GM21515 (cell line): ENCODE results near the gene ABCB9.

Source experiments
- ATAC-seq: cut with Tn5 transposase; IDR thresholded peaks from one replicate; pipeline ENCODE4 v1.9.1; 2021; ENCODE audit not compliant: unreplicated experiment

ABCB9 gene

DNA sequence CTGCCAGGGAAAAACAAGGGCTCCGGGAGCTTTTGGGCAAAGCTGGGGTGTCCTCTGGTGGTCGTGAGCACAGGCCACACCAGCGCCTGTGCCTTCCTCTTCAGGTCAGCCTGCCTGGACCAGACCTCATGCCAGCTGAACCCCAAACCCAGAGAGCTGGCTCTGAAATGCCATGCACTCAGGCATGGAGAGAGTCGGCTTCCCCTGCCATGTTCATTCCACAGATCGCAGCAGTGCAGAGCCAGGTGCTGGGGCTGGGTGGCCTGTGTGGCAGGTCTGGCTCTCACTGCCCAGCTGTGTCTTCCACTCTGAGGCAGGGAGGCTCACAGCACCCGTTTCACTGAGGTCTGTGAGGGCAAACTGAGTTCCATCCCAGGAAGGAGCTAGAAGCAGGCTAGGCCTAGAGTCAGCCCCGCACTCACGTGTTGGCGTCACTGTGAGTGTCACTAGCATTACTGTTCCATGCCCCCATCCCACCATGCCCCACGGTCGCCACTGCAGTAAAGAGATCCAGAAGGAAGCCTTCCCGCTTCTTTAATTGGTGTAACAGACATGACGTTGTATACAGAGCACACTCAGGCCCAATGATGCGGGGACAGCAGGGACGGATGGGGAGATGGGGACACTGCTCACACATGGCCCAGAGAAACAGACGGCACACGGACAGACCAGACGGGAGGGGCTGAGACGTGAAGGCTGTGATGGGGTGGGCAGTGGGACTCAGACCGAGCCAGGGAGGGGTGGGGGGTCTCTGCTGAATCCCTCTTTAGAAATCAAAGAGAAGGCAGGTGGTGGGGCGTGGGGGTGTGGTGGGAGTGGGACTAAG, 16.9 kb upstream of the ABCB9 start:
- ATAC-seq = no peak

DNA sequence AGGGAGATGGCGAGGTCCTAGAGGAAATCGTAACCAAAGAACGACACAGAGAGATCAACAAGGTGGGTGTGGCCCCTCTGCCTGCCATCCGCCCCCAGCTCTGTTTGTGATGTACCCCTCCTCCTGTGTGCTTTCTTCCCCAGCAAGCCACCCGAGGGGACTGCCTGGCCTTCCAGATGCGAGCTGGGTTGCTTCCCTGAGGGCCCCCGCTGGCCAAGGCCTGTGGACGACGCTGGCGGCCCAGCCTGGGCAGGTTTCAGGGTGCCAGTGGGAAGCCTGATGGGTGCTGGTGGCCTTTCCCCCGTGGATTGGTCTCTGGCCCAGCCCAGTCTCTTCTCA, 16.2 kb upstream of the ABCB9 start:
- no peak for ATAC-seq

DNA sequence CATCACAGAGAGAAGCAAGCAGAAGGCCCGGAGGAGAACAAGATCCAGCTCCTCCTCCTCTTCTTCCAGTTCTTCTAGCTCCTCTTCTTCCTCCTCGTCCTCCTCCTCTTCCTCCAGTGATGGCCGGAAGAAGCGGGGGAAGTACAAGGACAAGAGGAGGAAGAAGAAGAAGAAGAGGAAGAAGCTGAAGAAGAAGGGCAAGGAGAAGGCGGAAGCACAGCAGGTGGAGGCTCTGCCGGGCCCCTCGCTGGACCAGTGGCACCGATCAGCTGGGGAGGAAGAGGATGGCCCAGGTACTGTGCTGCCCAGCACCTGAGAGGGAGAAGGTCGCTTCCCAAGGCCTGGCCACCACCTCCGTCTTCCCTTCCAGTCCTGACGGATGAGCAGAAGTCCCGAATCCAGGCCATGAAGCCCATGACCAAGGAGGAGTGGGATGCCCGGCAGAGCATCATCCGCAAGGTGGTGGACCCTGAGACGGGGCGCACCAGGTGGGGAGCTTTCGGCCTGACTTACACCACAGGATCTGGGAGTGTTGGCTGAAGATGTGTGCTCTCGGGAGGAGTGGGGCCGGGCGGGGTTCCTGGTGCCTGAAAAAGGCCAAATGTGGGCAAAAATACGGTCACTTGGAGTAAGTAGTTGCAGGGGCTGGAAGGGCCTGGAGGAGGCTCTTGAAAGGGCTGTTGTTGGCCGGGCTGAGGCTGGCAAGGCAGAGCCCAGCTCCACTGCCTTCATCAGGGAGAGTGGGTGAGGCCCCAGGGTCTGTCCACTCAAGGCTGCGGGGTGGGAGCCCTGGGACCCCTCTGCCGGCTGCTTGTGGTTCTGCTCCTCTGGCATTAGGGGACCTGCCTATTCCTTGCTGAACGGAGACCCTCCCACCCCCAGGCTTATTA, 15.6 kb upstream of the ABCB9 start:
- no peak for ATAC-seq

DNA sequence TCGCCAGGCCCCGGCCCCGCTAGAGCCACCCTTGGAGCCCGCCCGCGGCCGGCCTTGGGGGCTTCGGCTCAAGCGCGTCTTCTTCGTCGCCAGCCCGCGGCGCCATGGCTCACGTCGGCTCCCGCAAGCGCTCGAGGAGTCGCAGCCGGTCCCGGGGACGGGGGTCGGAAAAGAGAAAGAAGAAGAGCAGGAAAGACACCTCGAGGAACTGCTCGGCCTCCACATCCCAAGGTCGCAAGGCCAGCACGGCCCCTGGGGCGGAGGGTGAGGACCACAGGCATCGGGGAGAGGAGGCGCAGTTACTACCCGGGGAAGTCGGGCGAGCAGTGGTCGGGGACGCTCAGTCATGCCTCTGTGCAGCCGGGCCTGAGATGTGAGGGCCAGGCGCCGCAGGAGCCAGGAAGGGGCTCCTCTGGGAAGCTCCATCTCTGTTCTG, 14.8 kb upstream of the ABCB9 start:
- ATAC-seq = no peak

DNA sequence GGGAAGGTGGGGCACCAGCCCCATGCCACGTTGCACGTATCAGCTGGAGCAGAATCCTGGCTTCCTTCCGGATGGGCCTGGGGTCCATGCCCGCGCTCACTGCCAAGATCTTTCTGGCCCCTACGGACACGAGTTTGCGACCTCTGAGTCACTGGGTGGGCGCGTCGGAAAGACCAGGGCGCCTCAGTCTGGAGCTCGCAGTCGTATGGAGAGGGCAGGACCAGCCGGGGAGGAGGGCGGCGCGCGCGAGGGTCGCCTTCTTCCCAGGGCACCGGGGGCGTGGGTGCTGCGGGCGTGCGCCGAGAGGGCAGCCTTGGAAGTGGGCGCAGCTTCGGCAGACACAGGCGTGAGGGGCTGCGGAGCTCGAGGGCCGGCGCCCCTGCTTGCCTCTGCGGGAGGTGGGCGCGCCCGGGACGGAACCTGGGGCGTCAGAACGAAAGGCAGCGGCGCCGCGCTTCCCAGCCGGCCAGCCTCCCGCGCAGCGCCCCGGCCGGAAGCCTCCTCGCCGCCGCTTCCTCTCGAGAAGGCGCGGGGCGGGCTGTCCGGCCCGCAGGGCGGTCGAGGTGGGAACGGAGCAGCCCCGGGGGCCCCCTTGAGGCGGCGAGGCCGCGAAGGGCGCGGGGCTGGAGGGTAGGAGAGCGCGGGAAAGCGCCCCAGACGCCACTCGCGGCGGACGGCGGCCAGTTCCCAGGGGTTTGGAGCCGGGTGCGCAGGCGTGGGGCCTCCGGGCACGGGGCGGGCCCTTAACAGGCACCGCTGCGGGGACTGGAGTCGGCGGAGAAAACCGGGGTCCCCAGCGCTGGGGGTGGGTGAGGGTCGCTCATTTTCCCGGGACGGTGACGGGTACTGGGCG, 14.1 kb upstream of the ABCB9 start, which contains the start of gene ARL6IP4:
ARL6IP4 (plus strand) TSS at position 499 of the 853 bp plus-strand sequence. CDS start 459 bp downstream, outside the sequence.
- peak; percentile 46 for ATAC-seq

DNA sequence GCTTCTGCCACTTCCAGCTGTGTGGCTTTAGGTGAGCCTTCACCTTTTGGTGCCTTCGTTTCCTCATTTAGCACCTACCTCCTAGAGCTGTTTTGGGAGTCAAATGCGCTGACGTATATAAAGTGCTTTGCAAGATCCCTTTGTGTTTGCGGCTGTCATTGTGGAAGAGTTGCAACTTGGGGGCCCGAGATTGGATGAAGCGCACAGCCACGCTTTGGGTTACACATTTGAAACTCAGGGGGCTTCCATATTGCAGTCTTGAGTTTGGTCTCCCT, 13.6 kb upstream of the ABCB9 start:
- no peak for ATAC-seq

DNA sequence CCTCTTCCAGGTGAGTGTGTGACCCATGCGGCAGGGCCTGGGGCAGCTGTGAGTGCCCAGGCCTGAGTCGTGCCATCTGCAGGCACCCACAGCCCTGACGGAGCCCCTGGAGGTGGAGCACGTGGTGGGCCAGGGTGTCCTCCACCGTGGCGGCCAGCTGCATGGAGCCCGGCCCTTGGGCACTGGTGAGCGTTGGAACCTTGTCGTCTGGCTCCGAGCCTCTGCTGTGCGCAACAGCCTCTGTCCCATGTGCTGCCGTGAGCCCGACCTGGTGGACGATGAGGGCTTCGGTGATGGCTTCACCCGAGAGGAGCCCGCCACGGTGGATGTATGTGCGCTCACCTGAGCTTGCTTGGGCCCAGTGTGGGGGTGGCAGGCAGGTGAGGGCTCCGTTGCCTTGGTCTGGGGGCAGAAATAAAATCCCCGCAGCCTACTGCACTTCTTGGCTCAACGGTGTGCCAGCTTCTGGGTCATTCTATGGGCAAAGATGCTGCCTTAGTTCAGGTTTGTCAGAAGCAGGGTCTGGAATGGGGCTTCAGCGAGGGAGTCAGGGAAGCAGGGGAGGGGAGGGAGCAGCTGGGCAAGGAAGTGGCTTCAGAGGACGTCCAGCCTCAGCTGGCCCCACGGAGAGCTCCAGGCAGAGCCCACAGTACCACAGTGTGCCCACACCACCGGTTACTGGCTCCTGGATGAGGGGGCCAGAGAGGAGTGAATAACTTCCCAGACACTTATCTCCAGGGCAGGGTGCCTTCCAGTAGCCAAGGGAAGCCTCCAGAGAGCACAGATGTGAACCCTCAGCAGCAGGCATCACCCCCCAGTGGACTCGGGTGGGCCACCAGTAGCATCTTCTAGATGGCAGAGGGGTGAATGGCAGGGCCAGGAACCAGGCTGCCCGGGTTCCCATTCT, 13.0 kb upstream of the ABCB9 start:
- no peak for ATAC-seq

DNA sequence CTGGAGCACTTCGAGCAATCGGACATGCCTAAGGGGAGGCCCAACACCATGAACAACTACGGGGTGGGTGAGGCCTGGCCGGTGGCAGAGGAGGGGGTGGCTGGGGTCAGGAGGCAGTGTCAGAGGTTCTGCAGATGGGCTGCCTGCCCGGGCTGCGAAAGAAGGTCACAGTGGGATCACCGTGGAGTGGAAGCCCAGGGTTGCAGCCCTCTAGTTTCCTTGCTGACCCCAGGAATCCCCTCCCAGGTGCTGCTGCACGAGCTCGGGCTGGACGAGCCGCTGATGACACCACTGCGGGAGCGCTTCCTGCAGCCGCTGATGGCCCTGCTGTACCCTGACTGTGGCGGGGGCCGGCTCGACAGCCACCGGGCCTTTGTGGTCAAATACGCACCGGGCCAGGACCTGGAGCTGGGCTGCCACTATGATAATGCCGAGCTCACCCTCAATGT, 12.3 kb upstream of the ABCB9 start:
- ATAC-seq = no peak

DNA sequence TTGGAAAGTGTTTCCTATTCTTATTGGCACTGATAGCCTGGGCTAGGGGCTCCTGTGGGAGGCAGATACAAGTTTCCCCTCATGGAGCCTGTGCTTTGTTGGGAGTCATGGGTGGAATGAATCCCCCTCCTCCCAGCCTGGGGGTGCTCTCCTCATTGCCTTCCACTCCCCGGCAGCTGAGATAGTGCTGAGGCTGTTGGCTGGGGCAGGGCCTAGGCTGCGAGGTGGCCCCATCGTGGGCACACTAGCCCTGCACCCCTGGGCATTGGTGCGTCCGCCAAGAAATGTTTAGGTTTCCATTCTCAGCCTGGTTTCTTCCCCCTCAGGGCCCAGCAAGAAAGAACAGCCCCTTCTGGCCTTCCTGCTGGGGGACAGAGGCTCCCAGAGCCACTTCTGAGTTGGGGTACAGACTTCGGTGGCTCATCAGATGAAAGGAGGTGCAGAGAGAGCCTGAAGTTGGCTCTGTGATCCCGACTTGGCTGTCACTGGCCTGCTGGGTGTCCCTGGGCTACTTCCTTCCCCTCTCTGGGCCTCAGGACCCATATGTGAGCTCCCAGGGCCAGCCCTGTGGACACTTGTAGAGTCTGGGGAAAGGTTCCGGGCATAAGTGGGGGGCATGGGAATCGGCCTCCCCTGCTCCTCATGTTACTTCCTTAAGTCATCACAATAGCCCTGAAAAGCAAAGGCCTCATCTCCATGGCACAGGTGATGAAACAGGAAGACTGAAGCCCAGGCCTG, 11.6 kb upstream of the ABCB9 start:
- no peak for ATAC-seq

DNA sequence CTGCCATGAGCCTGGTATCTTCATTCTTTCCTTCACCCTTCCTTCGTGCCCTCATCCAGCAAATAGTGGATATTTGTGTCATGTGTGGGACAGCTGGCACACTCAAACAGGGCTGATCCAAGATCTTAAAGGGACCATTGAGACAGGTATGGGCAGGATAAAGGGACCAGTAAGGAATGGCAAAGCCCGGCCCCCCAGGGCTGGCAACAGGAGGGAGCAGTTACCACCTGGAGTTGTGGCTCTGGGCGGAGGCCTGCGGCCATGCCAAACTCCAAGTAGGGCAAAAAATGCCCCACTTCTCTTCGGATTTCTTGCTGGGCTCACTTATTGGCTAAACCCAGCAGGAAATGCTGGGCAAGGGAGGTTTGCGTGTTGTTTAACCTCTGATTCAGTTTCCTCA, 10.9 kb upstream of the ABCB9 start:
- no peak for ATAC-seq

DNA sequence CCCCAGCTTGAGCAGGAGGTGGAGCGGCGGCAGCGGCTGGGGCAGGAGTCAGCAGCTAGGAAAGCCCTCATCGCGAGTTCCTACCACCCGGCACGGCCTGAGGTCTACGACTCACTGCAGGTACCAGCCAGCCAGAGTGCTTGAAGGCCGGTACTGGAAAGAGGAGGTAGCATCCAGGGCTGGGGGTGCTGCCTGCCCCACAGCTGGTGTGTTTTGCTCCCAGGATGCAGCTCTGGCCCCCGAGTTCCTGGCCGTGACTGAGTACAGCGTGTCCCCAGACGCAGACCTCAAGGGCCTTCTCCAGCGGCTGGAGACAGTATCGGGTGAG, 10.3 kb upstream of the ABCB9 start:
- no peak for ATAC-seq

DNA sequence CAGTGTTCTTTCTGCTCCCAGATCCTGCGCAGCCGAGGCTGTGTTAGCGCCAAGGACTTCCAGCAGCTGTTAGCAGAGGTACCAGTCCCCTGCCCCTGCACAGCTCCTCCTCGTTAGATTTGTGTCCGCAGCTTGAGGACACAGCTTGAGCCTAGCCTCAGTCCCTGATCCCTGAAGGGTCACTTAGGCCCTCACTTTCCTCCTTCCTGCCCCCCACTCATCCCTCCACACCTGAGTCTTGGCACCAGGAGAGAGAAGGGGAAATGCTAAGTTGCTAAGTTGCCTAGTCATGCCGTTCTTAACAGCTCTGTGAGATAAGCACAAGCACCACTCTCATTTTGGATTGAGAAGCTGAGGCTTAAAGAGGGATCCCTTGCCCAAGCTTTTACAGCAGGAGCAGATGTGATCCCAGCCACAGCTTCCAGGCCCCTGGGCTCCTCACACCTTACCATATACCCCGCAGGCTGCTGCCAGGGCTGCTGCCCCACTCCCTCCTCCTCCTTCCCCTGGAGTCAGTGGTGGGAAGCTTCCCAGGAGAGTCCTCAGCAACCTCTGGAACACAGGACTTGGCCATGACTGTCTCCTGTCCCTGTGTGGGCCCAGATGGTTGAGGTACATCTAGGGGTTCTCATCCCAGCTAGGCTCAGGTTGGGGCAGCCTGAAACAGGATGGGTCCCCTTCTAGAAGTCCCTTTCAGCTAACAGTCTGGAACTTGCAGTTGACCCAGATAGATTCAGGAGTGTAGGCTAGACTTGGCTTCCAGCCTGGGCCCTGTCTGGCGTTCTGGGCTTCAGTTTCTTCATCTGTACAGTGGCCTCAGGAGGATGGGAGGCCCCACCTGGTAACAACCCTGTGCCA, 9.8 kb upstream of the ABCB9 start:
- ATAC-seq = no peak

DNA sequence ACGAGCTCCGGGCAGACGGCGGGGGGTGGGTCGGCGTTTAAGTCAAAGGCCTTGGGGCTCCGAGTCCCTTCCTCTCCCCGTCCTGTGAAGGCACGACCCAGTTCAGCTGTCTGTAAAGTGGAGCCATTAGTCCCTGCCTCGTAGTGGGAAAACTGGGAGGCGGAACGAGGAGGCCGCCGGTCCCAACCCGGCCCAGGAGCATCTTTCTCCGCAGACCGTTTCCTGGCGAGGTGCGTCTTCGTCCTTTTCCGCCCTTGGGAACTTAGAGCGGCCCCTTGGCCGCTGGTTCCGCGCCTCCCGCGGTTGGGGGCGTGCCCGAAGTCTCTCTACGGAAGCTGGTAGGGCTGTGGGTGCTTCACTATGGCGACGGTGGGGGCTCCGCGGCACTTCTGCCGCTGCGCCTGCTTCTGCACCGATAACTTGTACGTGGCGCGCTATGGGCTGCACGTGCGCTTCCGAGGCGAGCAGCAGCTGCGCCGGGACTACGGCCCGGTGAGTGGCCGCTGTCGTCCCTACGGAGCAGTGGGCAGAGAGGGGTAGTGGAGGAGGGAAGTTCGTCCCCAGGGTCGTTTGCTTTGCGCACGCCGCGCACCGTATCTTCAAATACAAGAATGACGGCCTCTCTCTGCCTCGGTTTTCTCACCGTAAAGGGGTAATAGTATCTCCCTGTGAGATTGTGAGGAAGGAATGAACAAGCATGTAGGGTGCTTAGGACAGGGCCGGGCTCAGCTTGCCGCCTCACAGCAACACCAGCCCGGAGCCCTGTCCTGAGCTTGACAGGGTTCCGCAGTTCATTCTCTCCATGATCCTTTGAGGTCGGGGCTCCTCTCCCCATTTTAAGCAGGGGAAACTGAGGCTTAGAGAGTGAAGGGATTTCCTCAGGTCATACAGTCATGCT, 8.9 kb upstream of the ABCB9 start, which contains the start of gene OGFOD2:
OGFOD2 (plus strand) TSS at position 353 of the 898 bp plus-strand sequence; CDS start at position 361, 8 bp downstream.
- peak; percentile 66 for ATAC-seq

DNA sequence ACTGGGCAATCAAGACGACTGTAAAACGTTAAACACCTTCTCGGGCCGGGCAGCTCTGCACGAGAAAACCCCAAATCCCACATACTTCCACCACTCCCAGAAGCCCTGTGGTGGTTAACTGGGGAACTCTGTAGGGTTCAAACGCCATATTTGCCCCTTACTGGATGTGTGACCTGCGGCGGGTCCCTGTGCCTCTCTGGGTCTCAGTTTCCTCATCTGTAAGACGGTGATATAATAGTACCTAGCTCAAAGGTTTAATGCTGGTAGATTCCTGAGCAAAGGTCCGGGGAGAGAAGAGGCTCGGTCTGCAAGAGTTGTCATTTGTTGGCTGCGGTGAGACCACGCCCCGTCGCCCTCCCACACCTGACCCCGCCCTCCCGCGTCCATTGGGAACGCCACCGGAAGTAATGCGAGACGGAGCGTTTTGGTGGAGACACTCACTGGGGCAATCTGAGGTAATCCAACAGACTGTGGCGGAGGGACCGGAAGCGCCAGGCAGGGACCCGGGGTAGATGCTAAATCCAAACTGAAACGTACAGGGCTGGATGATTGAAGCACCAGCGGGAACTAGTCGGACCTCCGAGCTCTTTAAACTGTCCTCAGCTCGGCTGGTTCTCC, 8.1 kb upstream of the ABCB9 start:
- peak; percentile 69 for ATAC-seq

DNA sequence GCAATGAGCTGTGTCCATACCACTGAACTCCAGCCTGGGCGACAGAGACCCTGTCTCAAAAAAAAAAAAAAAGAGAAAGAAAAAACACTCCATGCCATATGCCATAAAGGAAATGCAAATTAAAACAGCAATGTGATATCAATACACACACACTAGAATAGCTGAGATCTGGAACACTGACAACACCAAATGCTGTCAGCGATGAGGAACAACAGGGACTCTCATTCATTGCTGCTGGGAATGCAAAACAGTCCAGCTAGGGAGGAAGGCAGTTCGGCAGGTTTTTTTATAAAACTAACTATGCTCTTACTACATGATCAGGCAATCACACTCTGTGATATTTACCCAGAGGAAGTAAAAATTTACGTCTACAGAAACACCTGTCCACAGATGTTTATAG, 3.4 kb upstream of the ABCB9 start:
- no peak for ATAC-seq

DNA sequence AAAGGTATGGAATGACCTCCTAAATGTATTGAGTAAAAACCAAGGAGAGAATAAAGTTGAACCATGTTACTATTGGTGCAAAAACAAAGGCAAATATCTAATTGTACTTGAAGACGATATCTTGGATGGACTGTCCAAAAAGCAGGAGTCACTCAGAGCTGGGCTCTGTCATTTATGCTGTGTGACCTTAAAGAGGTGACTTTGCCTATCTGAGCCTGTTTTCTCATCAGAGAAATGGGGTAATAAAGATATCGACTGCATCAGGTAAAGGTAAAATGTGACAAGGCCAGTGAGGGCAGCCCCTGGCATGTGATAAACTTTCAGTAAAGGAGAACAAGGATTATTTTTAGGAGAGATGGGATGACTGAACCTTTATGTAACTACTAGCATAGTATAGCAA, 1.8 kb upstream of the ABCB9 start:
- no peak for ATAC-seq
